ENCODE results near the gene NUDT14.

The NUDT14 gene

DNA sequence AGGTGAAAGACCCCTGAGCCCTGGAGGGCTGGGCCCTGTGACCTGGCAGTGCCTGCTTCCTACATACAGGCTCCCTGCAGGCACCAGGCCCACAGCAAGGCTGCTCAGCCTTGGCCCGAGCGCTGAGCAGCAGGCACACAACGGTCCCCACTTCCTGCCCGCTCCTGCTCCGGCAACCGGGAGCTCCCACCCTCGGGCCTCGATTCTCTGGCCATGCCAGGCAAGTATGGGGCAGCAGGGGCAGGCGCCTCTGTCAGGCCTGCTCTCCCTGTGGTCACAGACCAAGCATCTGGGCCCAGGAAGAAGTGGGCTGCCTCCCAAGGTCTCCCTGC, 30.6 kb upstream of the NUDT14 start:
- DNase-seq, result no peak

DNA sequence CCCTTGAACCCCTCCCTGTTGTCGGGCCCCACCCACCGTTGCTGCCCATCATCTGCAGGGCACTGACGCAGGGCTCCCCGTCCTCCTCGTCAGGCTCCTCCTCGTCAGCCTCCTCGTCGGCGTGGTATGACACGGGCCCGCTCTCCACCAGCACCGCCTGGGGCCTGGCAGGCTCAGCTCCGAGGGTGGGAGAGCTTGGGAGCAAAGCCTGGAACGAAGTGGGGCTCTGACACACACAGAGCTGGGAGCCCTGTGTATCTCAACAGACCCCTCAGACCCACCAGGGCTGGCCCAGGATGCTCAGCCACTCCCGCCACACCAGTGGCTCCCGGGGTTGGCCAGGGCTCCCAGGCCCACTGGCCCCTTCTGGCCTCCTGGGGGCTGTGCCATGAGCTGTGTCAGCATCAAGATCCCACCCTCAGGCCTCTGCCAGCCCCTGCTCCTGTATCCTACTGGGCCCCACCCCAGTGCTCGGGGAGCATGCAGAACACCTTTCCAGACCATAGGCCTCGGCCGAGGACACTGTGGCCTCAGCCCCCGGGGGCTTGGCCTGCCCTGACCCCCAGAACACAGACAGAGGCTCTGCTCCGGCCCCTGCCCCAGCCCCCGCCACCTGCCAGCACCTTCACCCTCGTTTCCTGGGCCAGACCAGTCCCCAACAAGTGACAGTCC, 30.1 kb upstream of the NUDT14 start:
- no peak for DNase-seq

DNA sequence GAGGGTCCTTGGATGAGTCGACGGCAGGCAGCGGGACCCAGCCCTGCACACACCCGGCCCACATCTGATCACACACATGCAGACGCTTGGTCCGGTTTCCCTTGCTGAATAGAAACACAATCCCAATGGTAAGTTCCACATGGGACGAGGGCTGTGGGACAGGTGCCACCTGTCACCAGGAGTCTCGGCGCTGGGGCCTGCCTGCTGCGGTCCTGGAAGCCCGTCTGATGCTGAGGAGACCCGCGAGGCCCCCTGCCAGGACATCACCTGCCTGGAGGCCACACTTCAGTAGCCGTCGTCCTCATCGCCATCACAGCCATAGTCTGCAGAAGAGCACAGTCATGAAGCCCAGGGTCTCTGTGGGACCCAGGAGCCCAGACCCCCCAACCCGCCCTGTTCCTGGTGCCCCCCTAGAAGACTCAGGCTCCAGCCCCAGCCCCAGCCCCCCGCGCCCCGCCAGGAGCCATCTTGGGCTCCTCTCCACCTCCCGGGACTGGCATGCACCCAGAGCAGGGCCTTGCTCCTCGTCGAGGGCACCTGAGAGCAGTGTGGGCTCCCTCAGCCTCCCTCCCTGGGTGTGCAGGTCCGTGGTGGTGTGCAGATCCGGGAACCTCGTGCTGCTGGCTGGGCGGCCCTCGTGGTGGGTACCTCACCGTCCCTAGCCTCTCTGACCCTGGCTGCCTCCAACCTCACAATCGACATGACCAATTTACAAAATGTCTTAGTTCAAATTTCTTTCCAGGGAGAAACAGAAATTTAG, 29.3 kb upstream of the NUDT14 start:
- DNase-seq, result no peak

DNA sequence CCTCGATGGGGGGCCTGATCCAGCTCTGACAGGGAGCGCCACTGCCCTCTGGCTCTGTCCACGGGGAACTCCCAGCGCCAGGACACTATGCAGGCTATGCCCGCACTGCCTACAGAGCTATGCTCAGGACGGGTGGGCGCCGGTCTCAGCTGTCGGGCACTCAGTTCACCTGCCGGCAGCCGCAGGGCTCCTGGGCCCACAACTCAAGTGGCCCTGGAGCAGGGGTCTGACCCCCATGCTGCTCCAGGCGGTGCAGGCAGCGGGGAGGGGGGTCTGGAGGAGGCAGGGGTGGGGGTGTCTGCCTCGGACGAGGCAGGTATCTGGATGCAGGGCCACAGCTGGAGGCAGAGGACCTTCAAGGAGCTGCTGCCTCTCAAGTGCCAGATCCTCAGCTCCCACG, 28.5 kb upstream of the NUDT14 start:
- DNase-seq, result no peak

DNA sequence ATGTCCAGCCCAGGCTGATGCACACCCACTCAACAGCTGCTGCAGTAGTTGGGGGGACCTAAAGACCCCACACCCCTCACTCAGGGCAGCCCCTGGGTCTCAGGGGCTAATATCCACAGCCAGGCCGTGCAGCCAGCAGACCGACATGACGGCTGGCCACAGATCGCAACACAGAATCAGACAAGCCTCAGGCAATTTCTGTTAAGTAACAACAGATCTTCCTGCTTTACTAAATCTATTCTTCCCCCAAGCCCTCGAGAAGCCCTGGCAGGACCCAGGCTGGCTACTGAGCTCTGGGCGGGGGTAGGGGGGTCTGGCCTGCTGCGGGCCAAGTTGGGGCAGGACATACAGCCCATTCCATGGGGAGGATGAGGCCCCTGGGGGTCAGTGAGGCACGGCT, 28.0 kb upstream of the NUDT14 start:
- DNase-seq, result no peak

DNA sequence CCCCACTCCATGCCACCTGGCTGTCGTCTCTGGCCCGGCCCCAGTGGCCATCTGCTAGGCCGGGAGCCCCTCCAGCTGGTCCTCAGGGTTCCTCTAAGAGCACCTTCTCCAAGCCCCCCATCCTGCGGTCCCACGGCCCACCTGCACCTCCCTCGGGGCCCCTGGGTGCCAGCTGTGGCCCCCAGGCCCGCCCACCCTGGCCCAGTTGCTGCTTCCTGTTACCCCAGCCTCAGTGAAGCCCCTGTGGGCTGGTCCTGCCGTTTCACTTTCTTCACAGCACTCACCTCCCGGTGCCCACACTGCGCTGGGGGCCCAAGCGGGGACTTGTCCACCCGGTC, 27.6 kb upstream of the NUDT14 start:
- DNase-seq, result no peak

DNA sequence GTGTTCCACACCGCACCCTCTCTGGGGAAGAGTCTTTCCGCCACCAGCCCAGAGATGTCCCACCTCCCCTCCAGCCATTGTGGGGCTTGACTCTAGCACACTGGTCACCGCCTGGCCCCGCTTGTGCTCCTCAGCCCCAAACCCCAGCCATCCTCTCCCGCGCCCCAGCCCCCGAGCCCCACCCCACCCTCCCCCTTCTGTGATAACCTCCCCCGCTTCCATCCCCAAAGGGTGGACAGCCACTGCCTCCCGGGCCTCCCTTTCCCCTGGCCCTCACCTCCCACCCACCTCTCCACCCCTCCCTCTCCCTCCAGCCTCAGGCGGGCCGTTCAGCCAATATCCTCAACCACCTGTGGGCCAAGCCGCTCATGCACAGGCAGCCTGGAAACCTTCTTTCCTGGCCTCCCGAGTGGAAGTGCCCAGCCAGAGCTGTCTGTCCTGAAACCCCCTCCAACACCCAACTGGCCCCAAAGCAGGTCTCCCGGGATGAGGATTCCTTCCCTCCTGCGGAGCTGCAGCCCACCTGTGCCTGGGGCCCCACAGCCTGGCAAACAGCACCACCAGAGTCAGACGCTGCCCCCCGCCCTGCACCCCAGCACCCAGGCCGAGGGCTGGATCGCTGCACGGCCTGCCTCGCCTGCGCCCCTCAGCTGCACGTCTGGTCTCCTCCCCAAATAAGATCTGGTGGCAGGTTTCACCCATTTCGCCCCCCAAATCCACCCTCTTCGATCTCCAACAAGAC, 27.1 kb upstream of the NUDT14 start:
- no peak for DNase-seq

DNA sequence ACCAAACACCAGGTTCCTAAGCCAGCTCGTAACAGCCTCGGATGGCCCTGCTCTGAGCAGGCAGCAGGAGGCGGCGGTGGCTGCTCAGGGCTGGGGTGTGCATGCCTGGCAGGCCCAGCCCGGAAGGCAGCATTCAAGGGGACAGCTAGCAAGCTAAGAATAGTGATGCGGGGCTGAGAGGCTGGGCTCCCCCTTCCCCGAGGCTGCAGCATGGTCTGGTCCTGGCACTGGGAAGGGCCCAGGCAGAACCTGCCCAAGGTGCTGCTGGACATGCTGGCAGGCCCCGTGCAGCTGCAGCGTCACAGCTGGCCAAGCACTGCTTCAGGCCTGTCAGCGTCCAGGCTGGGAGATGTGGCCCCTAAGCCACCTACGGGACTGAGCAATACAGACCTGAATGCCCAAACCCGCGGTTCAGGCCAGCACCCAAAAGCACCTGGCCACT, 26.4 kb upstream of the NUDT14 start:
- no peak for DNase-seq

DNA sequence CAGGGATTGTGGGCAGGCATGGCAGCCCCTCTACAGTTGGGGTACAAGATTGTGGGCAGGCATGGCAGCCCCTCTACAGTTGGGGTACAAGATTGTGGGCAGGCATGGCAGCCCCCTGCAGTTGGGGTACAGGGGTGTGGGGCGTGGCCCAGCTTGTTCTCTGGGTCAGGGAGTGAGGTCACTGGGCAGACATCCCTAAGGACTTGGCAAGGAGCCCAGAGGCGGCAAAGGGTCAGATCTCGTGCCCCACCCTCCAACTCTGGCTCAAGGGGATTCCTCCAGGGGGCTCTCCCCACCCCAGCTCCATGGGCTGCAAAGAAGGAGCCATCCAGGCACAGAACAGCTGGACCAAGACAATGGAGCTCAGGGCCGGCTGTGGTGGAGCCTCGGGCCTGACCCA, 25.8 kb upstream of the NUDT14 start:
- DNase-seq, result no peak

DNA sequence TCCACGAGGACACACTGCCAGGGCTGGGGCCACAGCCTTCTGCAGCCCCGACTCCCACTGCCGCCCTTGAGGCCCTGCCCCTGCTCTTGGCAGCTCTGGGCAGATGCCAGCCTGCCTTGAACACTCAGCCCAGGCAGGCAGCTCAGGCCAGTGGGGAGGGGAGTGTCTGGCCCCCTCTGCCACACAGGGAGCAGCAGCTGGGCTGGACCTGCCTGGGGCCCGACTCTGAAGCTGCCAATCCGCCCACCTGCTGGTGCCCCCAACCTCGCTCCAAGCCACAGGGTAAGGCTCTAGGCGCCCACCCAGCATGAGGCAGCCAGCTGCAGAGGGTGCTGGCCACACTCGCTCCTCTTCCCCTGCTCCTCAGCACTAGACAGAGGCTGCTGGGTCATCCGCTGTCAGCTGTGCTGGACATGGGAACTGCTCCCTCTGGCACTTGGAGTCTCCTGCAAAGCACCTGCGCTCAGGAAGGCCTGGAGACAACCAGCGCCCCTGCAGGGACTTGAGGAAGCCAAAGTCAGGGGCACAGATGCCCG, 24.6 kb upstream of the NUDT14 start:
- DNase-seq, result no peak

DNA sequence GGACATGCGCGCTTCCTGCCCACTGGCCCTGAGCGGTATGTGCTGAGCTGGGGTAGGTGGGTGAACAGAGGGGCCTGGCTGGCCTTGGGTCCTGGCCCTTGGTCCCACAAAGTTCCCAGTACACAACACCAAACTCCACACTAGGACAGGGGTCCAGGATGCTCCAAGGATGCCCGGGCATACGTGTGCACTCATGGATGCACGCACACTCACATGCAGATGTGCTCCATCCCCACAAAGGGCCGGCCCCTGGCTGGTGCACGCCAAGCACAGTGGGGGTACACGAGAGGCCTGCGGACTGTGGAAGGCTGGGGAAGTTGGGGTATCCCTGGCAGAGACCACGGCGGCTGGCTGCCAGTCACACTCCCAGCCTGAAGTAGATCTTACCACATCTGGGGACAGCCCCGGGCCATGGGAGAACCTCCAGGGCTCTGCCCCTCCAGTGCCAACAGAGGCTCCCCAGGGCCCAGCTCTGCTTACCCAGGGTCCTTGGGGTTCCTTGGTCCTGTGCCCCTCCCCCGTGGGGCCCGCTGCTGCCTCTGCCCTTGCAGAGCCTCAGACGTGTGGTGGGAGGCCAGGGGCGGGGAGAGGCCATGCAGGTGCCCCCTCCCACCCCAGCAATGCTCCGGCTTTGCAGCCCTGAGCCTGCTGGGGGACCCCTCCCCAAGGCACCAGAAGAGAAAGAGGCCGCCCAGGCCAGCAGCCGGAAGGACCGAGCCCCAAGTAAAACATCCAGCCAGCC, 24.0 kb upstream of the NUDT14 start:
- no peak for DNase-seq

DNA sequence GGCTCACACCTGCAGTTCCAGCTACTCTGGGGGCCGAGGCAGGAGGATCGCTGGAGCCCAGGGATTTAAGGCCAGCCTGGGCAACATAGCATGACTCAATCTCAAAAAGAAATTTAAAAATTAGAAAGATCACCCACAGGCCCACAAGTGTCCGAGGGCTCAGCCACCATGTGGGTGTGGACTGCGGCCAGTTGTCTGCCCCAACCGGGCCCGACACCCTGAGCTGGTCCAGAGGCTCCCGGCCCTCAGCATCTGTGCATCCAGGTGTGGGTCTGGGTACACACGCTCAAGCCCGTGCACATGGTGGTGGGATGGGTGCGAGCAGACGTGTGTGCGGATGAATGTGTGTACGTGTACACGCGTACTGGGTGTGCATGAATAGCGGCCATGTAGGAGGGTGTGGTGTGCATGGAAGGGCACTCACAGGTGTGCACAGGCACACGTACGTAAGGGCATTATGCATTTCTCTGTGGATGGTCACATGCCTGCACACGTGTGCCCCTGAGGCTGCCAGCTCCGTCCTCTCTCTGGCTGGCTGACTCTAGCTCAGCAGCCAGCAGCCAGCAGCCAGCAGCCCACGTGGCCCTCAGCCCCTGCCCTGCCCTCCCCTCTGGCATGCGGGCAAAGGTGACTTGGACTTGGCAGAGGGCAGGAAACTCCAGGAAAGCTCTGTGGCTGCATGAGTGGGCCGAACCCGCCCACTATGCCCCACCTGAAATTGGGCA, 23.3 kb upstream of the NUDT14 start:
- no peak for DNase-seq

DNA sequence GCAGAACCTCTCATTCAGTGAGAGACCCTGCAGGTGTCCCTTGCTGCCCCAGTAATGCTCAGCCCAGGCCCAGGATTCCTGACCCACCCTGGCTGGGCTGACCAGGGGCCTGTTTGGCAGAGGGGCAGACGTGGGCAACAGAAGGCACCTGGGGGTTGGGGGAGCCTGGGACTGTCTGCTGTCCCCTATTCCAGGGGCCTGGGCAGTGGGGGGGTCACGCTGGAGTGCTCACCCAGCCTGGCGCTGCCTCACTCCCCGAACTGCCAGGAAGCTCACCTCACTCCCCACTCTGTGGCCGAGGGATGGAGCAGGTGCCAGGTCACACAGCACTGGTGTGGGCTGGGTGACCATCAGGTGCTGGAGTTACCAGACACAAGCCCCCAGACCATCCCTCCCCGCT, 22.6 kb upstream of the NUDT14 start:
- no peak for DNase-seq

DNA sequence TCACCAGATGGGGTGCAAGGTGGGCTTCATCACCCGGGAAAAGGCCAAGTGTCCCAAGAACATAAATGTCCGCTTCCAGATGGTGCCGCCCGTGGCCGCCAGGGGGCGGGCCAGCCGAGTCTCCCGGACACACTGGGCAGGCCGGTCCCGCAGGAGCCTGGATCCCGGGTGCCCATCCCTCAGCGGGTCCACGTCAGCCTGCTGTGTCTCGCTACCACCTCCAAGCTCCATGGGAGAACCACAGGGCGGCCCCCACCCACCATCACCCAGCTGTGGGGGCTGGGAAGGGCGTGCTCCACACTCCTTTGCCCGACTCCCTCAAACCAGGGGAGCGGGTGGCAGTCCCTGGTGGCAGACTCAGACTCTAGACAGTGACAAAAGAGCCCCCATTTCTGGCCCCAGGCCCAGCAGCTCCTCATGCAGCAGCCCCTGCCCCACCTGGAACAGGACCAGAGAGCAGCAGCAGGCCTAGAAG, 22.0 kb upstream of the NUDT14 start:
- no peak for DNase-seq

DNA sequence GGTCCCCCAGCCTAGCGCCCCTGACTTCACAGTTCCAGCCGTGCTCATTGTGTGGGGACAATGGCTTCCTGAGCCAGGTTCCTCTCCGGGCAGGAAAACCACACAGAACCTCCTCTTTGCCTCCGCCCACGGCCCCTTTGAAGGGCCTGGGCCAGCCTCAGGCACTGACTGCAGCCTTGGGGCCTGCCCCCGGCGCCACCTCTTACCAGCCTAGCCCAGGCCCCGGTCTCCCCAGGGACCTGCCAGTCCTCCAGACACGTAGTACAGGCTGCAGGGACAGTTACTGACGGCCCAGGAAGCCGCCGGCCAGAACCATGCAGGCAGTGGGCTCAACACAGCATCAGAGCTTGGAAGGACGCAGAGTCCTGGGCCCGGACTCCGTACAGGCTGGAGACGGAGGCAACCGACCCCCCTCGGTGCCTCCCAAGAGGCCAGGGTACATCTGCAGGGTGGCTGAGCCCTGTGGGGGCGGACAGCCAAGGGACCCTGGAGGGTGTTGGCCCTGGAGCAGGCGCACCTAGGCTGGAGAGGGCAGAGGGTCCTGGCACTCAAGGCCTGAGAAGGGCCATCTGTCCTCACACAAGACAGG, 20.9 kb upstream of the NUDT14 start:
- DNase-seq, result no peak

DNA sequence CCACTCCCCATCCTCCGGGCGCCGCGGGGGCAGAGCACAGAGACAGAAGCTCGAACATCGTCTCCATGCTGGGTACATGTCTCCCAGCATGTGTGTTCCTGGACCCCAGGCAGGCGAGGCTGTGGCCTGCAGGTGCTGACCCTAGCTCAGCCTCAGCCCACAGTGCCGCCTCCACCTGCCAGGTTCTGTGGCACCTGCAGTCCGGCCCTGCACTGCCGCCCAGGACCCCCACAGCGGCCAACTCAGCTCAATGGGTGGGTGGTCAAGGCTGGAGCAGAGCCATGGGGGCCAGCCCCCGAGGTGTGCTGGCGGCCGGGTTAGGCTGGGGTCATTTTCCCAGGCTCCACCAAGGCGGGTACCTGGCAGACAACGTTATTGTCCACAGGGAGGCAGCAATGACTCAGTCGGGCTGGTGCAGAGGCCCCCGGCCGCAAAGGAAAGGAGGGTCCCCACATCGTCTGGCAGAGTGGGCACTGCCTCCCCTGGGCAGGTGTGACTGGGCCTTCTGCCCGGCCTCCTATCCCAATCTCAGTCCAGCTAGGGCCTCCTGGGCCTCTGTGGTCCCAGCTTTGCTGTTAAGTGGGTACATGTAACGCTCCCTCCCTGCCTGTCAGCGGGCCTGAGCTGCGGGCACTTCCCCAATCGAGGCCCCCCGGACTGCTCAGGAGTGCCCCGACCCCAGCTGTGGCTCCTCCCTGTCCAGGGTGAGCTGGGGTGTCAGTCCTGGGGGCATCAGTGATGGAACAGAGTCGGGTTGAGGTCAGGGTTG, 20.2 kb upstream of the NUDT14 start:
- DNase-seq, result no peak

DNA sequence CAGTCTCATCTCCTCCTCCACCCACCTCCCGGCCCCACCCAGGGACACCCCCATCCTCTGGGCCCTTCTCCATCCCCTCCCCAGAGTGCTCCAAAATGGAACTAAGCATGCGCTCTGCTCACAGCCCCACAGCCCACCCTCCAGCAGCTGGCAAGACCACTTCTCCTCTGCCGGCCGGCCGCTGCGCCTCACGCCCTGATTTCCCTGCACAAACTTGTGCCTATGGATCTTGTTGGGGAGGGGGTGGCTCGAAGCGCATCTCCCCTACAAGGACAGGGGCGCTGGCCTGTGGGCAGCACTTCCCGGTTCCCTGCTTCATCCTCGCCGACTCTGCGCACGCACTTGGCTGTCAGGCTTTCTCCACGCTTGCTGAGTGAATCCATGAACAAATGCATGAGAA, 19.5 kb upstream of the NUDT14 start:
- no peak for DNase-seq

DNA sequence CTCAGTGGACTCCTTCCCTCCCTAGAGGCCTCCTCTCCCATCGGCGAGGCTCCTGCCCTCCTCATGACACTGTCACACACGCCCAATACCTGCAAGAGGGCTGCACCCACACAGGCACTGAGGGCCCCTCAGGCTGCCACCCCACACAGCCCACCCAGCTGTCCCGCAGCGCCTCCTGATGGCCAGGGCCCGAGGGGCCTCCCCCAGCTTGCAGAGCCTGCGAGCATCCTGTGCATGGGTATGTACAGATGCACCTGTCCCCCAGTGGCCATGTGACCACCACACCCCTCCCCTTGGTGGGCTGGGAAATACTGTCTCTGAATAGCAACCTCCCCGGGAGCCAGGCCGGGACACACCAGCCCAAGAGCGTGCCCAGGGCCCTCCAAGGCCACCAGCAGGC, 19.0 kb upstream of the NUDT14 start:
- DNase-seq, result no peak

DNA sequence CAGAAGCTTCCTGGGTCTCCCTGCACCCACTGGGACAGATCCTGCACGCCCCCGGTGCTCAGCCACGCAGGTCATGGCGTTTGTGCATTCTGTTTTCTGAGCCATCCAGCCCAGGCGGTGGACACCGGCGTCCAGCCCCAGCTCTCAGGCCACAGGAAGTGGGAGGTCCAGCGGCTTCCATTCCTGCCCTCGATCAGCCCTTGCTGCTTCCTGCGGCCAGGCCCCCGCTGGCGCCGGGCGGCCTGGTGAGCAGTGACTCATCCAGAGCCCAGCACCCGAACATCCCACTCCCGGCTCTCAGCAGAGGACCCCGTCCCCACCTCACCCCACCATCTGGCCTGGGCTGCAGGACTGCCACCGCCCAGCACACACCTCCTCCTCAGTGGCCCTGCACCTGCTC, 18.0 kb upstream of the NUDT14 start:
- no peak for DNase-seq

DNA sequence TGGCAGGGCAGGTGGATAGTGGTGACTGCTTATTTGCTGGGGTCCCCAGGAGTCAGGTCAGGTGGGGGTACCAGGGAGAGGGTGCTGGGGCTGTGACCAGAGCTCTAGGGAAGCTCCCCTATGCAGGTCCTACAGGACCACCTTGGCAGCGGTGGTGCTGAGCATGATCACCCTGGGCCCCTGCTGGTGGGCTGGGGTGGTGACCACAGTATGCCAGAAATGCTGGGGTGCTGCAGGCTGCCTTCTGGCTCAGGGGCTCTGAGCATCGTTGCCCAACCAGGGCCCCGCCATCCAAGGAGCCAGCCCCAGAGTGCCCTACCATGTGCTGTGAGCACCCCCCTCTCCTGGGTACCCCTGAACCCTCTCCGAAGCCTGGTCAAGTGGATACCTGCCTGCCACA, 17.5 kb upstream of the NUDT14 start:
- no peak for DNase-seq

DNA sequence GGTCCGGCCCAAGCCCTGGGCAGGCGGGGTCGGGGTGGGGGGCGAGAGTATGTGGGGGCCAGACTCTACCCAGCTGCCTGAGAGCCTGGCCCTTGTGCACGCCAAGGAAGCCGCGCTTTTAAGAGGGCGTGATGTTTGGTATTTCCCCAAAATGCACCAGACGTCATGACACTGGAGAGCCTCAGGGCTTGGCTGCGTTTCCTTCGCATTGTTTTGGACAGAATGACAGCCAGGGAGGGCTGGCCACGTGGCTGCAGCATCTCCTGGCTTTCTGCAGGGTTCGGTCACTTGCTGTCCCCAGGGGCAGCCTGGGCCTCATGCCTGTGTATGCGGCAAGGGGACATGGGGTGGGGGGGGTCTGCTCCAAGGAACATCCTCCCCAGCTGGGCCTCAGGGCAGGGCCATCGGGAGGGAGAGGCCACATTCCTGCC, 16.1 kb upstream of the NUDT14 start:
- DNase-seq, result no peak

Data from NCI-H2029 (cell line).